ENCODE measurements around the gene TMEM33. TPM values are rescaled to one million over a fixed set of nuclear protein-coding genes. Genes with fewer than 3 reads are reported as not detected.

TMEM33 gene
- total and polyA plus RNA-seq, 8 donors: 29.8 to 87.7 (median 32.0) TPM

GRCh38 chr4:41887821-41888686 lies 47.2 kb upstream of the TMEM33 start:
- ATAC-seq: peak; percentile 58
- peak; percentile 80 to 93 for TF ChIP-seq CTCF (IDR thresholded peaks at IDR 0.05)

GRCh38 chr4:41888687-41889074 lies 46.5 kb upstream of the TMEM33 start:
- TF ChIP-seq CTCF (IDR thresholded peaks at IDR 0.05): no peak
- intact Hi-C loops (cut with DNase I): loop anchor here in 1 of 2 donors (5.0 kb wide), 1 partner anchor 201 kb away; no protein-coding TSS in a partner anchor
- Histone ChIP-seq H3K27me3 (peaks cover 6 to 55% of the 10 kb centered on the region in 2 donors), H3K4me3 (no peak overlapping the region), H3K27ac (no peak overlapping the region), H3K9me3 (no peaks in the 10 kb centered on the region), H3K4me1 (no peaks in the 10 kb centered on the region), H3K36me3 (no peaks in the 10 kb centered on the region)
- no peak for DNase-seq
- no peak for ATAC-seq

More at GRCh38 chr4:41887821-41888686, 47.2 kb upstream of the TMEM33 start:
- peak in 1 of 4 donors; percentile 55 for DNase-seq
- intact Hi-C loops (cut with DNase I): loop anchor here in 1 of 2 donors (5.0 kb wide), 1 partner anchor 201 kb away; no protein-coding TSS in a partner anchor
- H3K4me3 ChIP-seq: no peak overlapping the region
- no peaks in the 10 kb centered on the region for H3K4me1 ChIP-seq
- peaks cover 7 to 61% of the 10 kb centered on the region in 2 donors for H3K27me3 ChIP-seq
- H3K27ac ChIP-seq: no peak overlapping the region
- H3K9me3 ChIP-seq: no peaks in the 10 kb centered on the region
- H3K36me3 ChIP-seq: no peaks in the 10 kb centered on the region

GRCh38 chr4:41889317-41889716 lies 45.9 kb upstream of the TMEM33 start:
- intact Hi-C loops (cut with DNase I): loop anchor here in 1 of 2 donors (5.0 kb wide), 1 partner anchor 202 kb away; no protein-coding TSS in a partner anchor
- Histone ChIP-seq H3K27ac (no peak overlapping the region), H3K9me3 (no peaks in the 10 kb centered on the region), H3K36me3 (no peaks in the 10 kb centered on the region), H3K4me3 (no peak overlapping the region), H3K27me3 (peaks cover under 1 to 53% of the 10 kb centered on the region in 2 donors), H3K4me1 (no peaks in the 10 kb centered on the region)
- no peak for DNase-seq
- TF ChIP-seq CTCF (IDR thresholded peaks at IDR 0.05): no peak
- no peak for ATAC-seq

- Histone ChIP-seq H3K9me3 (no peaks in the 10 kb centered on the region), H3K27me3 (peaks cover 0 to 46% of the 10 kb centered on the region in 2 donors), H3K27ac (no peak overlapping the region), H3K4me3 (no peak overlapping the region), H3K36me3 (no peaks in the 10 kb centered on the region), H3K4me1 (no peaks in the 10 kb centered on the region)
- DNase-seq (no peak), ATAC-seq (no peak)
- no peak for TF ChIP-seq CTCF (IDR thresholded peaks at IDR 0.05)
- intact Hi-C loops (cut with DNase I): no loop called here
Measured at GRCh38 chr4:41890085-41890484, 45.1 kb upstream of the TMEM33 start.

- ATAC-seq (no peak), DNase-seq (no peak)
- Histone ChIP-seq H3K36me3 (no peaks in the 10 kb centered on the region), H3K4me3 (no peak overlapping the region), H3K27ac (no peak overlapping the region), H3K9me3 (peaks cover 0 to 9% of the 10 kb centered on the region in 2 donors), H3K27me3 (peaks cover 0 to 10% of the 10 kb centered on the region in 2 donors), H3K4me1 (no peaks in the 10 kb centered on the region)
- intact Hi-C loops (cut with DNase I): no loop called here
- no peak for TF ChIP-seq CTCF (IDR thresholded peaks at IDR 0.05)
Measured at GRCh38 chr4:41896648-41897047, 38.6 kb upstream of the TMEM33 start.

All from left lung (tissue), 10 donors.